Kidney epithelial cell (primary cell): ENCODE results near the gene FBXW5. TPM values are rescaled to one million over a fixed set of nuclear protein-coding genes. Genes with fewer than 3 reads are reported as not detected.

Source experiments
- DNase-seq: peaks from one replicate; pipeline ENCODE4 v3.0.0-alpha.2; 2010; ENCODE audit warnings: low read depth
- H3K27me3 ChIP-seq: 2 replicates; pipeline ENCODE4 v1.6.0; 2011; ENCODE audit warnings: low read length; ENCODE audit not compliant: control insufficient read depth, insufficient read depth
- H3K36me3 ChIP-seq: 2 replicates; pipeline ENCODE4 v1.5.1; 2011; ENCODE audit warnings: low read length; ENCODE audit not compliant: control insufficient read depth, insufficient read depth
- H3K4me3 ChIP-seq: 2 replicates; pipeline ENCODE4 v1.5.1; 2011; ENCODE audit warnings: low read depth, mild to moderate bottlenecking, control low read depth, low read length
- CTCF ChIP-seq: IDR thresholded peaks from 2 replicates; pipeline ENCODE4 v1.5.1; 2011; ENCODE audit warnings: mild to moderate bottlenecking, moderate library complexity, low read length, control low read depth, inconsistent platforms; ENCODE audit not compliant: insufficient read depth, poor library complexity, severe bottlenecking
- total RNA-seq: library from RNA; depleted of rRNA; stranded (reverse); fragments of >200 nt; gene quantifications from 2 replicates; pipeline ENCODE4 v1.2.3, GENCODE V29; 2015

The FBXW5 gene
- total RNA-seq, 1 donor from 2014 or later: 174 TPM

GRCh38 chr9:136957901-136958300, 13.4 kb upstream of the FBXW5 start:
- no peak overlapping the region for H3K4me3 ChIP-seq
- DNase-seq: no peak
- H3K36me3 ChIP-seq: no peaks in the 10 kb centered on the region
- no peak for TF ChIP-seq CTCF
- no peaks in the 10 kb centered on the region for H3K27me3 ChIP-seq

- TF ChIP-seq CTCF: no peak
- Histone ChIP-seq H3K27me3 (no peaks in the 10 kb centered on the region), H3K36me3 (no peaks in the 10 kb centered on the region), H3K4me3 (no peak overlapping the region)
- no peak for DNase-seq
Measured at GRCh38 chr9:136957461-136957860, 12.9 kb upstream of the FBXW5 start.

GRCh38 chr9:136956604-136957003, 12.1 kb upstream of the FBXW5 start:
- Histone ChIP-seq H3K27me3 (no peaks in the 10 kb centered on the region), H3K4me3 (no peak overlapping the region), H3K36me3 (no peaks in the 10 kb centered on the region)
- DNase-seq: no peak
- no peak for TF ChIP-seq CTCF

GRCh38 chr9:136955943-136956335, 11.4 kb upstream of the FBXW5 start:
- Histone ChIP-seq H3K36me3 (no peaks in the 10 kb centered on the region), H3K4me3 (no peak overlapping the region), H3K27me3 (no peaks in the 10 kb centered on the region)
- no peak for TF ChIP-seq CTCF
- DNase-seq: no peak

- TF ChIP-seq CTCF: no peak
- DNase-seq: no peak
- Histone ChIP-seq H3K27me3 (no peaks in the 10 kb centered on the region), H3K36me3 (no peaks in the 10 kb centered on the region), H3K4me3 (no peak overlapping the region)
Measured at GRCh38 chr9:136955202-136955942, 10.8 kb upstream of the FBXW5 start.
